ENCODE results near the gene SNAPIN.
"Not testable (repeated sequence)": the region's sequence is repeated elsewhere in the genome, so short reads cannot be mapped to it uniquely, and the experiment has no call there.

Gene SNAPIN

GRCh38 chr1:153643816-153644215 lies 14.7 kb upstream of the SNAPIN start:
- H3K27ac ChIP-seq: no peak overlapping the region
- no peak for DNase-seq (ENCODE audit: low read depth, low spot score)

DNA sequence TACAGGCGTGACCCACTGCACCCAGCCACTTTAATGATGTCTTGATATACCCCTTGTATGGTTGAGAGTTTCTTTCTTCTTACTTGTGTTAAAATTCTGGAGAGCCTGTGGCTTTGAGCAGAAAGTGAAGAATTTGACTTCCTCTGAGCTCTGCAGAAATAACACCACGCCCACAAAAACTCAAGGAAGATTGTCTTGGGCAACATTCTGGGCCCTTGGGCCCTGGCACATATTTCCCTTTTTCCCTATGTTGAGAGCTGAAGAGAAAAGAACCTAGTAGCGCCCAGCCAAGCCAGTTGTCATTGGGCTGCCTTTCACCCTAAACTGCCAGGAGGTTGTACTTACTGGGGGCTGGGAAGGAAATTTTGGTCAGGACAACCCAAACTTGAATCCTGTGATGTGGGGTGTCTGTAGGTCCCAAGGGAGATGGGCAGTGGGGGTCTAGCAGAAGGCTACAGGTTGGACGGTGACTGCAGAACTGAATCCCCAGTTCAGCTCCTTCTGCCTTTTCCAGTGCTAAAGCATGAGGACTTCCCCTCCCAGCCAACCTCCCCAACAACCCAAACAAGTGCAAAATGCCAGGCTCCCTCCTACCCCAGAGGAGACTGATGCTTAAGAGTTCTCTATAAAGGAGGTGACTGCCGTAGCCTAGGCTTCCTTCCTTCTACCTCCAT lies 11.7 kb upstream of the SNAPIN start:
- DNase-seq (ENCODE audit: low read depth, low spot score): no peak
- no peak overlapping the region for H3K27ac ChIP-seq

- no peak for DNase-seq (ENCODE audit: low read depth, low spot score)
- H3K27ac ChIP-seq: no peak overlapping the region
These were observed 11.2 kb upstream of the SNAPIN start for GRCh38 chr1:153647346-153647714.

- DNase-seq (ENCODE audit: low read depth, low spot score): no peak
- H3K27ac ChIP-seq: no peak overlapping the region
These were observed 10.4 kb upstream of the SNAPIN start for GRCh38 chr1:153648000-153648643.

GRCh38 chr1:153649137-153649862 lies 9.2 kb upstream of the SNAPIN start:
- no peak overlapping the region for H3K27ac ChIP-seq
- DNase-seq (ENCODE audit: low read depth, low spot score): no peak

- H3K27ac ChIP-seq: no peak overlapping the region
- DNase-seq (ENCODE audit: low read depth, low spot score): no peak
These were observed 8.7 kb upstream of the SNAPIN start for GRCh38 chr1:153649863-153650235.

DNA sequence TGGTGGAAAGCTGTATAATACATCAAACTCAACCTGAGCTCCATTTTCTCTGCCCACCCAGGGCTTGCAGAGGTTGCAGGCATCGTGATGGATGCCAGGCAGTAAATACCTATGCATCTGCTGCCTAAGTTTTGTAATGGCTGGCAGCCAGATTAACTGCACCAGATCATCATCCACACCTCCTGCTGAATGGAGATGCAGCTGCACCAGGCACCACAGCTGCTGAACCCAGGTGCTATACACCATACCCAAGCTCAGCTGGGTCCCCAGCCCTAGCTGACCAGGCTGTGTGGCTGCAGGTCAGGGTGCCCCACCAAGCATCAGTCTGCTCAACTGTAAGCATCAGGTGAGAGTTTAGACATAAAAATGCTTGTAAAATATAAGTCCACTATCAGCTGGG lies 6.7 kb upstream of the SNAPIN start:
- no peak for DNase-seq (ENCODE audit: low read depth, low spot score)
- H3K27ac ChIP-seq: no peak overlapping the region

GRCh38 chr1:153652805-153653500 lies 5.5 kb upstream of the SNAPIN start:
- peak; percentile 31 for DNase-seq (ENCODE audit: low read depth, low spot score)
- H3K27ac ChIP-seq: peak overlapping the region; percentile 75

- no peak overlapping the region for H3K27ac ChIP-seq
- no peak for DNase-seq (ENCODE audit: low read depth, low spot score)
These were observed 3.2 kb upstream of the SNAPIN start for GRCh38 chr1:153655333-153655732.

GRCh38 chr1:153659175-153659534 lies 652 bp downstream of the SNAPIN start:
- peak overlapping the region; percentile 74 for H3K27ac ChIP-seq
- DNase-seq (ENCODE audit: low read depth, low spot score): no peak

DNA sequence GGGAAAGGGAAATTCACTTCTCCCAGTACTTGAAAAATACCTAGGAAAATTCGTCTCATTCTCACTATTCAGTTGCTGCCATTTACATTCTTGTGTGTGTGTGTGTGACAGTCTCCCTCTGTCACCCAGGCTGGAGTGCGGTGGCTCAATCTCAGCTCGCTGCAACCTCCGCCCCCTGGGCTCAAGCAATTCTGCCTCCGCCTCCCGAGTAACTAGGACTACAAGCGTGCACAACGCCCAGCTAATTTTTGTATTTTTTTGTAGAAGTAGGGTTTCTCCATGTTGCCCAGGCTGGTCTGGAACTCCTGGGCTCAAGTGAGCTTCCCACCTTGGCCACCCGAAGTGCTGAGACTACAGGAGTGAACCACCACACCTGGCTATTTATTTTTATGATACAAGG lies 1.2 kb downstream of the SNAPIN start:
- no peak for DNase-seq (ENCODE audit: low read depth, low spot score)
- H3K27ac ChIP-seq: no peak overlapping the region

DNA sequence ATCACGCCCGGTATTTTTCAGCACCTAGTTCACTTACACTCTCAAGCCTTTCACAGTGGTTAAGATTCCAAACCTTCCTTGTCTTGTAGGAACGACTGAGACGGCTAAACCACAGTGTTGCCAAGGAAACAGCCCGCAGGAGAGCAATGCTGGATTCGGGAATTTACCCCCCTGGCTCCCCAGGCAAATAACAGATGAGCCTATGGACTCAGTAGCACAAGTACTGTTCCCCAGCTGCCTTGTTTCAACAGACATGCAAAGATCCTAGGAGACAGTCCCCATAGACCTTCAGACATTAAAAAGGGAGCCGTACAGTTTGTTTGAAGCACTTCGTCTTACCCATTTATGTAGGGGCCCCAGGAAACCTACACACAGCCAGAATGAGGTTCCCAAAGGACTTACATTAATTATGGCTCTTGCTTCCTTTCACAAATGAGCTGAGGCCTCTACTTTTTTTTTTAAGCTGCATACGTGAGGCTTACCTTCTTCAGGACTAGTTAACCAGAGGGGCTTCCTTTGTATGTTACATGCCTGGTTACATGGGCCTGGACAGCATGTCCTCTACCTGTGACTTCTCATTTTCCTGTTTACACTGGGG lies 2.7 kb downstream of the SNAPIN start:
- DNase-seq (ENCODE audit: low read depth, low spot score): no peak
- H3K27ac ChIP-seq: no peak overlapping the region

DNA sequence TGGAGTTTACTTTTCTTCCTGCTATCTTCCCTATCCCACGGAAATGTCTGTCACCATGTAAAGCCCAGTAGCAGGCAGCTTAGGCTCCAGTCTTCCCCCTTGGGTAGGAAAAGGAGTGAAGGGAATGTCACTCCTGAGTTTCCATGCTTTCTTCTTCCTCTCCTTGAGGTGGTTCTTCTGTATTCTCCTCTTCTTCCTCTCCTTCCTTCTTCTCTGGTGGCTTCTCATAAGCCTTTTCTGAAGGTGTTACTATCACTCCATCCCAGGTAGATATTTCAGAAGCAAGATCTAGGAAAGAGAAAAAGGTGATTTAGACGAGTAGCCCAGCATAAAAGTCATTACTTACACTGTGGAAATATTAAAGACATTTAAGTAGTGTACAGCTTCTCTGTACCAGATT lies 3.8 kb downstream of the SNAPIN start:
- DNase-seq (ENCODE audit: low read depth, low spot score): no peak
- no peak overlapping the region for H3K27ac ChIP-seq

DNA sequence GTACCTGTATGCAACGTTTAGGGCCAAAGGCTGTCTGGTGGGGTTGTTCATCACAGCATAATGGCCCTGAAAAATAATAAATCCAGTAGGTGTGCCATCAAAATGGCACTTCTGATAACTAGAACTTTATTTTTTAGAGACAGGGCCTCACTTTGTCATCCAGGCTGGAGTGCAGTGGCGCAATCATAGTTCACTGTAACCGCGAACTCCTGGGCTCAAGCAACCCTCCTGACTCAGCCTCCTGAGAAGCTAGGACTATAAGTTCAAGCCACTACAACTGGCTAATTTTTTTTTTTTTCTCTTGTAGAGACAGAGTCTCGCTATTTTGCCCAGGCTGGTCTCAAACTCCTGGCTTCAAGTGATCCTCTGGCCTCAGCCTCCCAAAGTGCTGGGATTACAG lies 4.7 kb downstream of the SNAPIN start:
- no peak for DNase-seq (ENCODE audit: low read depth, low spot score)
- peak overlapping the region; percentile 2 for H3K27ac ChIP-seq

GRCh38 chr1:153667439-153667838 lies 8.9 kb downstream of the SNAPIN start:
- no peak overlapping the region for H3K27ac ChIP-seq
- no peak for DNase-seq (ENCODE audit: low read depth, low spot score)

- not testable (repeated sequence) for DNase-seq (ENCODE audit: low read depth, low spot score); H3K27ac ChIP-seq
These were observed 10.2 kb downstream of the SNAPIN start for GRCh38 chr1:153668672-153669071.

- H3K27ac ChIP-seq: no peak overlapping the region
- no peak for DNase-seq (ENCODE audit: low read depth, low spot score)
These were observed 11.1 kb downstream of the SNAPIN start for GRCh38 chr1:153669606-153670005.

GRCh38 chr1:153670257-153670858 lies 11.9 kb downstream of the SNAPIN start:
- DNase-seq (ENCODE audit: low read depth, low spot score): no peak
- H3K27ac ChIP-seq: peak overlapping the region; percentile 83

GRCh38 chr1:153670859-153671627 lies 12.5 kb downstream of the SNAPIN start, which contains the start of gene ILF2:
Gene ILF2 (minus strand): TSS chr1:153670993. CDS start chr1:153670922, 71 bp downstream.
- H3K27ac ChIP-seq: peak within 1 kb of the TSS; percentile 83
- DNase-seq (ENCODE audit: low read depth, low spot score): peak; percentile 99

Data from epithelial cell of prostate (primary cell).